Lung (tissue), 12 donors: ENCODE results near the gene PRODH2. TPM values are rescaled to one million over a fixed set of nuclear protein-coding genes. Genes with fewer than 3 reads are reported as not detected.
"Not testable (repeated sequence)": the region's sequence is repeated elsewhere in the genome, so short reads cannot be mapped to it uniquely, and the experiment has no call there.

Source experiments
- ATAC-seq: fragments of 200-7000 bp; cut with Tn5 transposase; one replicate; pipeline ENCODE4 v1.9.1; 2020; ENCODE audit warnings: moderate number of reproducible peaks; ENCODE audit not compliant: insufficient read depth, low FRiP score
- DNase-seq, 3 donors: peaks; one replicate each; pipeline ENCODE4 v3.0.0-alpha.2; 2013 to 2017
- H3K27ac ChIP-seq, 2 donors: one replicate each; pipeline ENCODE4 v1.5.1; 2013; ENCODE audit warnings: mild to moderate bottlenecking in 2 of 2, moderate library complexity in 2 of 2, control low read depth in 1 of 2, inconsistent platforms in 1 of 2, low read depth in 1 of 2, low read length in 1 of 2
- H3K27me3 ChIP-seq, 3 donors: one replicate each; pipeline ENCODE4 v1.5.1; 2013; ENCODE audit warnings: low read length in 2 of 3; ENCODE audit not compliant: control insufficient read depth in 3 of 3, insufficient read depth in 3 of 3
- H3K36me3 ChIP-seq, 4 donors: one replicate each; pipeline ENCODE4 v1.5.1; 2013; ENCODE audit warnings: low read length in 4 of 4, mild to moderate bottlenecking in 1 of 4, moderate library complexity in 1 of 4; ENCODE audit not compliant: control insufficient read depth in 4 of 4, insufficient read depth in 4 of 4
- H3K4me1 ChIP-seq, 5 donors: one replicate each; pipeline ENCODE4 v1.5.1; 2013; ENCODE audit warnings: low read length in 5 of 5, mild to moderate bottlenecking in 2 of 5, moderate library complexity in 1 of 5; ENCODE audit not compliant: control insufficient read depth in 5 of 5, insufficient read depth in 5 of 5
- H3K4me3 ChIP-seq: one replicate; pipeline ENCODE4 v1.5.1; 2013; ENCODE audit warnings: mild to moderate bottlenecking, control low read depth, moderate library complexity
- H3K9ac ChIP-seq, 2 donors: one replicate each; pipeline ENCODE4 v1.5.1; 2013; ENCODE audit warnings: low read length in 2 of 2, control low read depth in 1 of 2; ENCODE audit not compliant: insufficient read depth in 1 of 2
- H3K9me3 ChIP-seq, 4 donors: one replicate each; pipeline ENCODE4 v1.5.1; 2013; ENCODE audit warnings: low read length in 3 of 4, mild to moderate bottlenecking in 1 of 4, moderate library complexity in 1 of 4; ENCODE audit not compliant: control insufficient read depth in 4 of 4, insufficient read depth in 3 of 4
- CTCF ChIP-seq: IDR thresholded peaks from 2 replicates; pipeline ENCODE4 v1.5.1; 2012; ENCODE audit warnings: mild to moderate bottlenecking; ENCODE audit errors: control extremely low read depth, extremely low read depth
- WGBS, 2 donors: extraction: QIAGEN DNeasy Blood & Tissue Kit; methylation state at CpG; one replicate each; pipeline ENCODE4 v1.1.7; 2013; 5-methylcytosine and 5-hydroxymethylcytosine counted together
- polyA plus RNA-seq, 2 donors: library from polyadenylated mRNA; stranded (reverse); fragments of 200-250 nt; gene quantifications; one replicate each; pipeline ENCODE4 v1.2.1, GENCODE V29; 2013
- total RNA-seq, 2 donors: library from RNA; depleted of rRNA in 1 of 2; stranded (reverse); fragments of >200 nt in 1 of 2; gene quantifications; one replicate each; pipeline ENCODE4 v1.2.1, GENCODE V29; 2014 to 2021
- donor health status: control.
- donor health status: control.
- donor health status: Bipolar disorder and iron deficiency.
- donor health status: healthy.
- donor health status: DM: yes; HTN: yes; CAD: no.

PRODH2 gene
- total and polyA plus RNA-seq, 4 donors, result not detected

GRCh38 chr19:35843676-35844481 lies 31.2 kb upstream of the PRODH2 start:
- 9 to 10% methylated on average over 42 of the region's 42 CpGs for WGBS, 2 donors
- H3K4me3 ChIP-seq, result no peak overlapping the region
- H3K9me3 ChIP-seq, result peaks cover 0 to 14% (median 2%) of the 10 kb centered on the region in 4 donors
- no peak for DNase-seq
- no peak overlapping the region for H3K9ac ChIP-seq
- peaks cover 0 to 18% (median 5%) of the 10 kb centered on the region in 5 donors for H3K4me1 ChIP-seq
- no peak overlapping the region for H3K27ac ChIP-seq
- ATAC-seq, result no peak
- H3K27me3 ChIP-seq, result peaks cover 0 to 33% (median 27%) of the 10 kb centered on the region in 3 donors
- H3K36me3 ChIP-seq, result no peaks in the 10 kb centered on the region
- no peak for TF ChIP-seq CTCF

GRCh38 chr19:35842666-35843272 lies 30.1 kb upstream of the PRODH2 start:
- Histone ChIP-seq H3K27ac (no peak overlapping the region), H3K4me1 (peaks cover 0 to 18% (median 5%) of the 10 kb centered on the region in 5 donors), H3K27me3 (peaks cover 0 to 33% (median 27%) of the 10 kb centered on the region in 3 donors), H3K9me3 (peaks cover 0 to 14% (median 2%) of the 10 kb centered on the region in 4 donors), H3K4me3 (no peak overlapping the region), H3K36me3 (no peaks in the 10 kb centered on the region), H3K9ac (no peak overlapping the region)
- WGBS, 2 donors, result 88% methylated on average over 4 of the region's 4 CpGs
- ATAC-seq, result no peak
- DNase-seq, result no peak
- TF ChIP-seq CTCF, result no peak

- no peaks in the 10 kb centered on the region for H3K36me3 ChIP-seq
- TF ChIP-seq CTCF, result no peak
- H3K4me1 ChIP-seq, result peaks cover 0 to 18% (median 5%) of the 10 kb centered on the region in 5 donors
- no peak overlapping the region for H3K9ac ChIP-seq
- peaks cover 0 to 14% (median 2%) of the 10 kb centered on the region in 4 donors for H3K9me3 ChIP-seq
- WGBS, 2 donors, result 80 to 87% methylated on average over 13 of the region's 13 CpGs
- ATAC-seq (no peak), DNase-seq (no peak)
- peaks cover 0 to 33% (median 27%) of the 10 kb centered on the region in 3 donors for H3K27me3 ChIP-seq
- H3K27ac ChIP-seq, result no peak overlapping the region
- H3K4me3 ChIP-seq, result no peak overlapping the region
Measured at GRCh38 chr19:35841961-35842595, 29.4 kb upstream of the PRODH2 start.

GRCh38 chr19:35836096-35836495 lies 23.5 kb upstream of the PRODH2 start:
- DNase-seq, H3K4me1 ChIP-seq, H3K27me3 ChIP-seq, H3K27ac ChIP-seq, ATAC-seq, H3K36me3 ChIP-seq, H3K9me3 ChIP-seq, H3K9ac ChIP-seq, H3K4me3 ChIP-seq: not testable (repeated sequence)
- WGBS, 2 donors, result 56 to 61% methylated on average over 11 of the region's 11 CpGs
